Measurements from ENCODE around the gene CYBRD1. TPM values are rescaled to one million over a fixed set of nuclear protein-coding genes. Genes with fewer than 3 reads are reported as not detected.

CYBRD1 gene
- total and polyA plus RNA-seq, 10 of the 15 experiments (the other 5 are each of a cell fraction or from before 2014, with no cell fraction given), result 10.8 to 51.9 (median 29.6) TPM

- Histone ChIP-seq H3K4me1 (ENCODE audit: control insufficient read depth, insufficient read depth, low read length) (no peaks in the 10 kb centered on the region), H3K4me3 (no peak overlapping the region), H3K27me3 (replicated peaks in 1 of 2; ENCODE audit: control insufficient read depth in 2 of 2, insufficient read depth in 2 of 2, low read length in 1 of 2) (peaks cover 0 to 1% of the 10 kb centered on the region in 2 experiments; a peak in 1 of 4 replicates), H3K9me3 (replicated peaks; ENCODE audit: control insufficient read depth, insufficient read depth, low read length) (no peaks in the 10 kb centered on the region), H3K79me2 (ENCODE audit: control insufficient read depth, insufficient read depth, low read length) (no peaks in the 10 kb centered on the region), H3K4me2 (ENCODE audit: control insufficient read depth, insufficient read depth) (no peak overlapping the region), H2AFZ (ENCODE audit: control insufficient read depth, low read depth, low read length) (peak overlapping the region; percentile 77), H3K36me3 (ENCODE audit: control insufficient read depth in 2 of 2, insufficient read depth in 2 of 2, low read length in 1 of 2) (no peaks in the 10 kb centered on the region), H3K27ac (ENCODE audit: control insufficient read depth, insufficient read depth) (no peak overlapping the region), H3K9ac (ENCODE audit: control insufficient read depth, insufficient read depth, low read length) (no peak overlapping the region), H4K20me1 (ENCODE audit: control insufficient read depth, insufficient read depth) (no peaks in the 10 kb centered on the region)
- no TSS peak for BruUV-seq (replicated peaks)
- POLR2A ChIA-PET, result interaction anchor here (0.6 to 1.2 kb wide), 2 partner anchors 42 to 48 kb away, joined by 3 to 4 read pairs; no protein-coding TSS in a partner anchor
- FAIRE-seq, result peak; percentile 84
- intact Hi-C loops (cut with micrococcal nuclease; ENCODE audit: unreplicated experiment), result loop anchor here (2.0 to 5.0 kb wide), 2 partner anchors 529 to 602 kb away; partner anchors contain the start of gene DLX2
- CTCF ChIA-PET, result interaction anchor here (0.5 to 3.4 kb wide), 31 partner anchors 9 to 888 kb away, joined by 3 to 23 read pairs (median 4); partner anchors contain the start of genes DLX2 and GORASP2
- ATAC-seq, result peak; percentile 100
- RAD21 ChIA-PET (ENCODE audit: unreplicated experiment), result interaction anchor here (0.5 to 1.7 kb wide), 12 partner anchors 17 to 887 kb away, joined by 3 to 9 read pairs (median 4); no protein-coding TSS in a partner anchor
- SMC1A ChIA-PET (ENCODE audit: uncharacterized antibody, unreplicated experiment), result interaction anchor here (0.7 to 2.4 kb wide), 14 partner anchors 14 to 887 kb away, joined by 3 to 10 read pairs (median 4); partner anchors contain the start of gene DLX2
- peak; percentile 32 for DNase-seq (ENCODE audit: low read depth, low spot score)
- in situ Hi-C loops (cut with MboI), result no loop called here
- 16% methylated on average over 21 of the region's 21 CpGs for WGBS (ENCODE audit: insufficient coverage, insufficient replicate concordance, low lambda C conversion rate, missing lambda C conversion rate)
- TF ChIP-seq YBX1 (IDR thresholded peaks at IDR 0.05), result no peak
- 0 out of 2 replicates have a peak, but pooled peaks have one; percentile 8 for TF ChIP-seq NRF1 (conservative IDR thresholded peaks at IDR 0.05; ENCODE audit: low read depth, low read length)
- TF ChIP-seq HDGF (IDR thresholded peaks at IDR 0.05), result no peak
- TF ChIP-seq CBX3 (IDR thresholded peaks at IDR 0.05; ENCODE audit: borderline replicate concordance, low read depth), result no peak
- no peak for TF ChIP-seq CREB1 (IDR thresholded peaks at IDR 0.05; ENCODE audit: low read depth)
- no peak for TF ChIP-seq ZNF622 (IDR thresholded peaks at IDR 0.05)
- TF ChIP-seq, protein P1, sequence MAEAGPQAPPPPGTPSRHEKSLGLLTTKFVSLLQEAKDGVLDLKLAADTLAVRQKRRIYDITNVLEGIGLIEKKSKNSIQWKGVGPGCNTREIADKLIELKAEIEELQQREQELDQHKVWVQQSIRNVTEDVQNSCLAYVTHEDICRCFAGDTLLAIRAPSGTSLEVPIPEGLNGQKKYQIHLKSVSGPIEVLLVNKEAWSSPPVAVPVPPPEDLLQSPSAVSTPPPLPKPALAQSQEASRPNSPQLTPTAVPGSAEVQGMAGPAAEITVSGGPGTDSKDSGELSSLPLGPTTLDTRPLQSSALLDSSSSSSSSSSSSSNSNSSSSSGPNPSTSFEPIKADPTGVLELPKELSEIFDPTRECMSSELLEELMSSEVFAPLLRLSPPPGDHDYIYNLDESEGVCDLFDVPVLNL (IDR thresholded peaks at IDR 0.05; ENCODE audit: low read depth, low read length), result no peak
- no peak for TF ChIP-seq MEF2A (IDR thresholded peaks at IDR 0.05; ENCODE audit: insufficient read depth, low read depth, low read length)
- TF ChIP-seq SMC3 (IDR thresholded peaks at IDR 0.05; ENCODE audit: borderline replicate concordance, low read length), result peak; percentile 86
- no peak for TF ChIP-seq IKZF1 (conservative IDR thresholded peaks at IDR 0.05)
- no peak for TF ChIP-seq ZNF217 (IDR thresholded peaks at IDR 0.05)
- no peak for TF ChIP-seq CBX5 (IDR thresholded peaks at IDR 0.05; ENCODE audit: low read depth)
- TF ChIP-seq, protein P2, sequence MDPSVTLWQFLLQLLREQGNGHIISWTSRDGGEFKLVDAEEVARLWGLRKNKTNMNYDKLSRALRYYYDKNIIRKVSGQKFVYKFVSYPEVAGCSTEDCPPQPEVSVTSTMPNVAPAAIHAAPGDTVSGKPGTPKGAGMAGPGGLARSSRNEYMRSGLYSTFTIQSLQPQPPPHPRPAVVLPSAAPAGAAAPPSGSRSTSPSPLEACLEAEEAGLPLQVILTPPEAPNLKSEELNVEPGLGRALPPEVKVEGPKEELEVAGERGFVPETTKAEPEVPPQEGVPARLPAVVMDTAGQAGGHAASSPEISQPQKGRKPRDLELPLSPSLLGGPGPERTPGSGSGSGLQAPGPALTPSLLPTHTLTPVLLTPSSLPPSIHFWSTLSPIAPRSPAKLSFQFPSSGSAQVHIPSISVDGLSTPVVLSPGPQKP (IDR thresholded peaks at IDR 0.05; ENCODE audit: low read depth, low read length), result no peak
- TF ChIP-seq BCLAF1 (IDR thresholded peaks at IDR 0.05), result no peak
- TF ChIP-seq RAD21 (IDR thresholded peaks at IDR 0.05; ENCODE audit: insufficient read depth, low read depth, low read length), result peak; percentile 81
Observed at GRCh38 chr2:171574149-171574795, 52.0 kb downstream of the CYBRD1 start.
